ENCODE measurements around the gene GPR137. TPM values are rescaled to one million over a fixed set of nuclear protein-coding genes. Genes with fewer than 3 reads are reported as not detected.

Gene GPR137
- total and polyA plus RNA-seq, 9 of the 15 experiments (the other 6 are each of a cell fraction or from before 2014, with no cell fraction given), result 0.32 to 26.7 (median 10.7) TPM

GRCh38 chr11:64249563-64250414 lies 35.9 kb upstream of the GPR137 start (continued):
- no peak for TF ChIP-seq VEZF1 (CRISPR knock-in tag; IDR thresholded peaks at IDR 0.05)
- no peak for TF ChIP-seq ZNF217 (CRISPR knock-in tag; IDR thresholded peaks at IDR 0.05)
- TF ChIP-seq ETV1 (tag; conservative IDR thresholded peaks at IDR 0.05; ENCODE audit: low read depth), result no peak
- no peak for TF ChIP-seq SRF (CRISPR knock-in tag; IDR thresholded peaks at IDR 0.05)
- no peak for TF ChIP-seq ZNF766 (CRISPR knock-in tag; conservative IDR thresholded peaks at IDR 0.05)
- TF ChIP-seq SMARCA5 (IDR thresholded peaks at IDR 0.05), result peak; percentile 94
- TF ChIP-seq NFIC (IDR thresholded peaks at IDR 0.05), result 0 out of 2 replicates have a peak, but pooled peaks have one; percentile 19
- no peak for TF ChIP-seq EHMT2 (IDR thresholded peaks at IDR 0.05)
- TF ChIP-seq CHD1 (IDR thresholded peaks at IDR 0.05; ENCODE audit: low read length), result no peak
- TF ChIP-seq ZNF232 (CRISPR knock-in tag; IDR thresholded peaks at IDR 0.05), result no peak
- TF ChIP-seq HNRNPK (IDR thresholded peaks at IDR 0.05; ENCODE audit: low read depth, low read length, poor library complexity, severe bottlenecking), result no peak
- no peak for TF ChIP-seq PBX2 (CRISPR knock-in tag; IDR thresholded peaks at IDR 0.05; ENCODE audit: low read depth)
- no peak for TF ChIP-seq PBX2 (tag; conservative IDR thresholded peaks at IDR 0.05; ENCODE audit: low read depth)
- TF ChIP-seq NKRF (IDR thresholded peaks at IDR 0.05; ENCODE audit: borderline replicate concordance), result no peak
- TF ChIP-seq TRIM25 (IDR thresholded peaks at IDR 0.05; ENCODE audit: borderline replicate concordance), result no peak
- TF ChIP-seq THRAP3 (IDR thresholded peaks at IDR 0.05; ENCODE audit: borderline replicate concordance), result no peak
